Pancreas (tissue), 10 donors: Measurements from ENCODE around the gene CLEC2A. TPM values are rescaled to one million over a fixed set of nuclear protein-coding genes. Genes with fewer than 3 reads are reported as not detected.
A peak's percentile ranks its signal among the peaks of the same experiment; 100 is the strongest.

Experiments used
- ATAC-seq, 4 donors: fragments of 200-7000 bp; cut with Tn5 transposase; one replicate each; pipeline versions ENCODE4 v1.8.0 to v1.9.1; 2020; ENCODE audit warnings: mild to moderate bottlenecking in 4 of 4, moderate library complexity in 4 of 4
- DNase-seq, 6 donors: peaks; one replicate each; pipeline ENCODE4 v3.0.0-alpha.2; 2020
- FAIRE-seq: peaks from 2 replicates; lab custom pipeline; 2012; peaks lifted over from hg19 to GRCh38; lab: Jason Lieb, UNC
- H3K27ac ChIP-seq, 4 donors: fragments of 200-600 bp; sonication (generic); 1 replicate in 3 of 4; 2 replicates in 1 of 4; pipeline versions ENCODE4 v1.5.0 to v1.8.0; 2020
- H3K27me3 ChIP-seq, 4 donors: fragments of 200-600 bp; one replicate each; pipeline ENCODE4 v1.8.0; 2021
- H3K36me3 ChIP-seq, 3 donors: fragments of 200-600 bp; sonication (generic) in 1 of 3; one replicate each; pipeline versions ENCODE4 v1.5.0 to v1.8.0; 2020 to 2021
- H3K4me1 ChIP-seq, 3 donors: fragments of 200-600 bp; one replicate each; pipeline ENCODE4 v1.8.0; 2021
- H3K4me3 ChIP-seq, 4 donors: fragments of 200-600 bp; sonication (generic) in 2 of 4; one replicate each; pipeline versions ENCODE4 v1.5.0 to v1.8.0; 2020 to 2021
- H3K9me3 ChIP-seq, 4 donors: fragments of 200-600 bp; one replicate each; pipeline ENCODE4 v1.8.0; 2021
- CTCF ChIP-seq, 4 donors: fragments of 200-600 bp; sonication (generic) in 3 of 4; IDR thresholded peaks; one replicate each; pipeline versions ENCODE4 v1.5.0 to v1.8.0; 2021; ENCODE audit warnings: antibody characterized with exemption in 4 of 4
- WGBS, 2 donors: extraction: QIAGEN DNeasy Blood & Tissue Kit; methylation state at CpG; one replicate each; pipeline ENCODE4 v1.1.7; 2013; 5-methylcytosine and 5-hydroxymethylcytosine counted together
- intact Hi-C, 3 donors: fragments of 100-400 bp; cut with DNase I; formaldehyde crosslinking; loops; one replicate each; pipeline versions ENCODE4 v1.11.1 to v1.14.2; 2022
- polyA plus RNA-seq, 2 donors: library from polyadenylated mRNA; stranded (reverse); fragments of 200-250 nt; gene quantifications; one replicate each; pipeline ENCODE4 v1.2.3, GENCODE V29; 2013
- total RNA-seq, 6 donors: library from RNA; stranded (reverse); fragmentation: NEBNext Ultra II Directional in 4 of 6; extraction: Animal tissue kit (Norgen Biotek cat#: 25700) in 4 of 6; gene quantifications; one replicate each; pipeline versions ENCODE4 v1.2.1 to v1.2.4, GENCODE V29; 2021 to 2023
- donor health status: healthy with polysubstance abuse.
- donor health status: DM: no; HTN: no; CAD: no; lungs with moderate emphysema.
- donor health status: DM: no; HTN: no; CAD: no.
- donor health status: control.
- donor health status: control.
- donor health status: Bipolar disorder and iron deficiency.
- donor health status: DM: yes; HTN: yes; CAD: no.
- donor health status: DM: no; HTN: no; CAD: no.
- donor health status: DM: no; HTN: no; CAD: no.
- donor health status: DM: yes; HTN: yes; CAD: no.

CLEC2A gene
- total and polyA plus RNA-seq, 8 donors, result not detected

- no peak for ATAC-seq
- Histone ChIP-seq H3K9me3 (no peaks in the 10 kb centered on the region), H3K4me3 (no peak overlapping the region), H3K36me3 (no peaks in the 10 kb centered on the region), H3K27ac (no peak overlapping the region), H3K4me1 (no peaks in the 10 kb centered on the region), H3K27me3 (peaks cover 0 to 8% (median 0%) of the 10 kb centered on the region in 4 donors)
- DNase-seq, result no peak
- no peak for TF ChIP-seq CTCF (IDR thresholded peaks at IDR 0.05)
- FAIRE-seq, result no peak
- intact Hi-C loops, result loop anchor here in 2 of 3 donors (10.0 kb wide), 1 partner anchor 172 kb away; no protein-coding TSS in a partner anchor
- 48 to 72% methylated on average over 3 of the region's 3 CpGs for WGBS, 2 donors
These were observed 5.3 kb downstream of the CLEC2A start for GRCh38 chr12:9926876-9927275.

DNA sequence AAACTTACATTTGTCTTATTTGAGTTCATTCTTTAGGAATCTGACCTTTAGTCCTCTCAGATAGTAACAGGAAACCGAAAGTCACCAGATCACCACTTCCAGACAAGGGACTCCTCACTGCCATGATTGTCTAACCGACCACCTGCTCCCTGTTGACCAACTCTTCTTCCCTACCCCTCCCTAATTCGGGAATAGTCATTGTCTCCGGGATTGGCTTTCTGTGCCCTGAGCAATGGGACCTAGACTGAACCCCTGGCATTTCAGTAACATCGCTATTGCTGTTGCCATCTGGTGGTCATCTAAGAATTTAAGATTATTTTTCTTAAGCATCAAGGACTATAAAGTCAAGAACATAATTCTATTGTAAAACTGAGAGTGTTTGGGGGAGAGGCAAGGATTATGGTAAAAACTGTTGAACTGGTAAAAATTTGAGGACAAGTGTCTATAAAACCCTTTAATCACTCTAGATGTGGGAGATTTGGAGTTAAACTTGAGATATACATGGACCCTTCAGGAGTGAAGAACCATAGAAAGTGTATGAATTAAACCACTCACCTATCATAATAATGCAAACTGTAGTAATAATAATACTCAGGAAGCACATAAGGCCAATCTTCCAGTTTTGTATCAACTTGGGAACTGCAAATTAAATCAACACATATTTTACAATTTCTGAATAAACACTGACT lies 6.3 kb downstream of the CLEC2A start:
- Histone ChIP-seq H3K9me3 (no peaks in the 10 kb centered on the region), H3K4me3 (peak overlapping the region in 1 of 4 donors; percentile 27), H3K27me3 (peaks cover 0 to 8% (median 0%) of the 10 kb centered on the region in 4 donors), H3K27ac (no peak overlapping the region), H3K4me1 (no peaks in the 10 kb centered on the region), H3K36me3 (no peaks in the 10 kb centered on the region)
- WGBS, 2 donors, result 3 to 7% methylated on average over 5 of the region's 5 CpGs
- ATAC-seq (peak in 3 of 4 donors; percentile 62 to 77 (median 67)), DNase-seq (peak in 1 of 6 donors; percentile 10), FAIRE-seq (no peak)
- intact Hi-C loops, result loop anchor here in 2 of 3 donors (10.0 kb wide), 1 partner anchor 171 kb away; no protein-coding TSS in a partner anchor
- peak in 1 of 4 donors; percentile 15 for TF ChIP-seq CTCF (IDR thresholded peaks at IDR 0.05)

- intact Hi-C loops, result loop anchor here in 2 of 3 donors (10.0 kb wide), 1 partner anchor 168 kb away; no protein-coding TSS in a partner anchor
- Histone ChIP-seq H3K4me3 (no peak overlapping the region), H3K4me1 (no peaks in the 10 kb centered on the region), H3K9me3 (no peaks in the 10 kb centered on the region), H3K27ac (no peak overlapping the region), H3K27me3 (peaks cover 0 to 3% (median 0%) of the 10 kb centered on the region in 4 donors), H3K36me3 (no peaks in the 10 kb centered on the region)
- no peak for DNase-seq
- no peak for FAIRE-seq
- 70 to 97% methylated on average over 1 of the region's 1 CpG for whole genome bisulfite sequencing, 2 donors
- no peak for ATAC-seq
- TF ChIP-seq CTCF (IDR thresholded peaks at IDR 0.05), result no peak
These were observed 9.7 kb downstream of the CLEC2A start for GRCh38 chr12:9922429-9922828.

GRCh38 chr12:9920451-9920850 lies 11.7 kb downstream of the CLEC2A start:
- DNase-seq (no peak), ATAC-seq (no peak), FAIRE-seq (no peak)
- H3K9me3 ChIP-seq, result no peaks in the 10 kb centered on the region
- intact Hi-C loops, result loop anchor here in 2 of 3 donors (10.0 kb wide), 1 partner anchor 166 kb away; no protein-coding TSS in a partner anchor
- H3K4me1 ChIP-seq, result no peaks in the 10 kb centered on the region
- H3K27ac ChIP-seq, result no peak overlapping the region
- H3K27me3 ChIP-seq, result no peaks in the 10 kb centered on the region
- no peak for TF ChIP-seq CTCF (IDR thresholded peaks at IDR 0.05)
- H3K36me3 ChIP-seq, result no peaks in the 10 kb centered on the region
- H3K4me3 ChIP-seq, result no peak overlapping the region
- 71 to 83% methylated on average over 10 of the region's 10 CpGs for WGBS, 2 donors

DNA sequence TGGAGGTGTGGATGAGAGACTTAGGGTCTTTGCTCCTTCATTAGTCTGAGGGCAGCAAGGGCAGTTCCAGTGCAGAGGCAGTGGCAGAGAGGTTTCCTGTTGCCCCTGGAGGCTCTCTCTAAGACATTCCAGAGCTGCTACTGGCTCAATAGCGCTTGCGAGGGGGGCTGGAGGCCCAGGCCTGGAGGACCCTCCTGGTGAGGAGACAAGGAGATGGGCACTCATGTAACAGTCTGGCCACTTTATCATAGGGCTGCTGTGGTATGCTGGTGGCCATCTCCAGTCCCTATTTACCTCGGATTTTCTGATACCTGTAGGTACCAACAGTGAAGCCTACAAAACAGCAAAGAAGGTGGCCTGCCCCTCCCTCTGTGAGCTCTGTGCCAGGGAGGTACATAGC lies 12.7 kb downstream of the CLEC2A start:
- 65 to 79% methylated on average over 3 of the region's 3 CpGs for WGBS, 2 donors
- no peaks in the 10 kb centered on the region for H3K9me3 ChIP-seq
- H3K27me3 ChIP-seq, result no peaks in the 10 kb centered on the region
- DNase-seq, result no peak
- H3K27ac ChIP-seq, result no peak overlapping the region
- no peak overlapping the region for H3K4me3 ChIP-seq
- FAIRE-seq, result no peak
- H3K36me3 ChIP-seq, result no peaks in the 10 kb centered on the region
- no peak for ATAC-seq
- H3K4me1 ChIP-seq, result no peaks in the 10 kb centered on the region
- intact Hi-C loops, result loop anchor here in 1 of 3 donors (10.0 kb wide), 1 partner anchor 95 kb away; the partner anchor contains the start of gene KLRF1
- no peak for TF ChIP-seq CTCF (IDR thresholded peaks at IDR 0.05)
